DND-41 (cell line): ENCODE measurements around the gene ETAA1.

Experiments
- CTCF ChIP-seq: IDR thresholded peaks from 2 replicates; pipeline ENCODE4 v1.5.1; 2012; ENCODE audit warnings: borderline replicate concordance, low read length, moderate library complexity, mild to moderate bottlenecking; ENCODE audit not compliant: poor library complexity, severe bottlenecking; ENCODE audit errors: extremely low read depth
- EZH2 ChIP-seq: IDR thresholded peaks from 3 replicates; pipeline ENCODE4 v1.6.1; 2012; ENCODE audit warnings: borderline replicate concordance, low read depth, mild to moderate bottlenecking, moderate library complexity, low read length, inconsistent platforms; ENCODE audit not compliant: severe bottlenecking

- TF ChIP-seq CTCF (no peak), EZH2 (no peak)
Measured at GRCh38 chr2:67416136-67416535, 19.0 kb downstream of the ETAA1 start.
